PC-3 (cell line): ENCODE data around the gene GRB10.

Experiments
- EZH2 ChIP-seq: fragments of 300-600 bp; sonication (generic); IDR thresholded peaks from one replicate; pipeline ENCODE4 v1.6.1; 2017; ENCODE audit warnings: antibody characterized with exemption, mild to moderate bottlenecking, low read length; ENCODE audit not compliant: unreplicated experiment
- EZH2phosphoT487 ChIP-seq: fragments of 300-600 bp; sonication (generic); IDR thresholded peaks from 2 replicates; pipeline ENCODE4 v1.6.1; 2018; ENCODE audit warnings: mild to moderate bottlenecking, antibody characterized with exemption, low read length, borderline replicate concordance
- TF ChIP-seq, protein P1 (sequence below): fragments of 300-600 bp; sonication (generic); conservative IDR thresholded peaks from 2 replicates; pipeline ENCODE4 v1.5.1; 2017; ENCODE audit warnings: antibody characterized with exemption, low read depth, mild to moderate bottlenecking, low read length

DNA sequence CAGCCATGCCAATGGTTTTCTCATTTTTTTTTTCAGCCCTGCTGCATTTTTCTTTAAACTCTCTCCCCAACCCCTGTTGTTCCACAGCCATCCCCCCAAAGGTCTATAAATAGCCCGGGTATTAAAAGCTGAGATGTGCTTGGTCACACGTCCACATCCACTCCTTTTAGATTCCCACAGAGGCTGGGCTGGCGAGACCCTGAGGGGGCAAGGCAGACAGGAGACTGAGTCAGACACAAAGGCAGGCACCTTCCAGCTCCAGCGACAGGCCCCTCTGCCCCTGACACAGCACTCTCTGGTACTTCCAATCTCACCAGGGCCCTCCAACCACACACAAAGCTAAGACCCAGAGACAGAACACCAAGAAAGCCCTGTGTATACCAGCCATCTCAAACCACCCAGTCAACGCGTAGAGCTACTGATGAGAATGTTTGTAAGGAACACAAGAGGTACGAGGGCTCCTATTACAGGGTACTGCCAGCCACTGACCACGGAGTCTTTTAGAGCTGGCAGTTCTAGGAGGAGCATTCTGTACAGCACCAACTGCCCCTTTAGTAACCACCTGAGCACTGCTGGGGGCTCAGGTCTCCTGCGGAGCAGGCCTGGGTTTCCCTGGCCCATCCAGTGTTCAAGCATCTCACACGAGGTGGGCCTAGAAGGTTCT is 153.3 kb downstream of the GRB10 start:
- TF ChIP-seq, protein P1, sequence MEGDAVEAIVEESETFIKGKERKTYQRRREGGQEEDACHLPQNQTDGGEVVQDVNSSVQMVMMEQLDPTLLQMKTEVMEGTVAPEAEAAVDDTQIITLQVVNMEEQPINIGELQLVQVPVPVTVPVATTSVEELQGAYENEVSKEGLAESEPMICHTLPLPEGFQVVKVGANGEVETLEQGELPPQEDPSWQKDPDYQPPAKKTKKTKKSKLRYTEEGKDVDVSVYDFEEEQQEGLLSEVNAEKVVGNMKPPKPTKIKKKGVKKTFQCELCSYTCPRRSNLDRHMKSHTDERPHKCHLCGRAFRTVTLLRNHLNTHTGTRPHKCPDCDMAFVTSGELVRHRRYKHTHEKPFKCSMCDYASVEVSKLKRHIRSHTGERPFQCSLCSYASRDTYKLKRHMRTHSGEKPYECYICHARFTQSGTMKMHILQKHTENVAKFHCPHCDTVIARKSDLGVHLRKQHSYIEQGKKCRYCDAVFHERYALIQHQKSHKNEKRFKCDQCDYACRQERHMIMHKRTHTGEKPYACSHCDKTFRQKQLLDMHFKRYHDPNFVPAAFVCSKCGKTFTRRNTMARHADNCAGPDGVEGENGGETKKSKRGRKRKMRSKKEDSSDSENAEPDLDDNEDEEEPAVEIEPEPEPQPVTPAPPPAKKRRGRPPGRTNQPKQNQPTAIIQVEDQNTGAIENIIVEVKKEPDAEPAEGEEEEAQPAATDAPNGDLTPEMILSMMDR, result no peak
- TF ChIP-seq EZH2phosphoT487 (no peak), EZH2 (no peak)
